ENCODE data around the gene PDGFD.

The PDGFD gene

GRCh38 chr11:104093426-104094280 lies 70.3 kb downstream of the PDGFD start:
- DNase-seq (ENCODE audit: low read depth): no peak

- DNase-seq (ENCODE audit: low read depth): no peak
Measured at GRCh38 chr11:104092744-104093143, 71.2 kb downstream of the PDGFD start.

GRCh38 chr11:104091281-104092096 lies 72.5 kb downstream of the PDGFD start:
- DNase-seq (ENCODE audit: low read depth): no peak

GRCh38 chr11:104090767-104091166 lies 73.2 kb downstream of the PDGFD start:
- DNase-seq (ENCODE audit: low read depth): no peak

GRCh38 chr11:104089481-104089880 lies 74.5 kb downstream of the PDGFD start:
- DNase-seq (ENCODE audit: low read depth): no peak

- no peak for DNase-seq (ENCODE audit: low read depth)
Measured at GRCh38 chr11:104086621-104087020, 77.3 kb downstream of the PDGFD start.

- no peak for DNase-seq (ENCODE audit: low read depth)
Measured at GRCh38 chr11:104078995-104079394, 85.0 kb downstream of the PDGFD start.

GRCh38 chr11:104078245-104078644 lies 85.7 kb downstream of the PDGFD start:
- no peak for DNase-seq (ENCODE audit: low read depth)

GRCh38 chr11:104076455-104076854 lies 87.5 kb downstream of the PDGFD start:
- DNase-seq (ENCODE audit: low read depth): no peak

GRCh38 chr11:104075706-104076105 lies 88.2 kb downstream of the PDGFD start:
- no peak for DNase-seq (ENCODE audit: low read depth)

- no peak for DNase-seq (ENCODE audit: low read depth)
Measured at GRCh38 chr11:104075091-104075490, 88.9 kb downstream of the PDGFD start.

GRCh38 chr11:104073950-104074705 lies 89.8 kb downstream of the PDGFD start:
- no peak for DNase-seq (ENCODE audit: low read depth)

GRCh38 chr11:104067534-104067933 lies 96.4 kb downstream of the PDGFD start:
- DNase-seq (ENCODE audit: low read depth): no peak

GRCh38 chr11:104064034-104064630 lies 99.8 kb downstream of the PDGFD start:
- DNase-seq (ENCODE audit: low read depth): no peak

GRCh38 chr11:104061853-104062521 lies 102.0 kb downstream of the PDGFD start:
- no peak for DNase-seq (ENCODE audit: low read depth)

- DNase-seq (ENCODE audit: low read depth): no peak
Measured at GRCh38 chr11:104060820-104061219, 103.1 kb downstream of the PDGFD start.

GRCh38 chr11:104060004-104060794 lies 103.7 kb downstream of the PDGFD start:
- DNase-seq (ENCODE audit: low read depth): no peak

- no peak for DNase-seq (ENCODE audit: low read depth)
Measured at GRCh38 chr11:104058680-104059079, 105.3 kb downstream of the PDGFD start.

GRCh38 chr11:104057908-104058307 lies 106.0 kb downstream of the PDGFD start:
- DNase-seq (ENCODE audit: low read depth): no peak

- DNase-seq (ENCODE audit: low read depth): no peak
Measured at GRCh38 chr11:104055596-104055995, 108.4 kb downstream of the PDGFD start.
